IMR-90 (cell line): ENCODE data around the gene NGEF. TPM values are rescaled to one million over a fixed set of nuclear protein-coding genes. Genes with fewer than 3 reads are reported as not detected.

Source experiments
- ATAC-seq: fragments of 200-7000 bp; cut with Tn5 transposase; 2 replicates; pipeline ENCODE4 v1.9.1; 2020; ENCODE audit warnings: low read depth, mild to moderate bottlenecking, moderate library complexity
- BruUV-seq: library from RNA; stranded (reverse); fragments of 400-500 nt; replicated peaks from 2 replicates; lab custom pipeline; 2021; lab: Mats Ljungman, UMichigan
- CTCF ChIA-PET: fragments of 300-600 bp; formaldehyde crosslinking; extraction: SDS; loops from one replicate; lab custom pipeline; 2021; ENCODE audit warnings: antibody characterized with exemption; lab: Yijun Ruan, JAX
- POLR2A ChIA-PET: fragments of 300-600 bp; sonication (Branson Sonifier 250); formaldehyde crosslinking; loops from one replicate; lab custom pipeline; 2022; ENCODE audit warnings: antibody characterized with exemption; ENCODE audit not compliant: unreplicated experiment; lab: Charles Lee
- DNase-seq: peaks from one replicate; pipeline ENCODE4 v3.0.0; 2013
- H2AFZ ChIP-seq: replicated peaks from 2 replicates; pipeline ENCODE3; 2013; ENCODE audit warnings: low read length, mild to moderate bottlenecking; ENCODE audit not compliant: poor library complexity
- H2AK5ac ChIP-seq: 2 replicates; pipeline ENCODE4 v1.6.1; 2013; ENCODE audit warnings: low read depth, low read length, inconsistent platforms
- H2AK9ac ChIP-seq: replicated peaks from 2 replicates; pipeline ENCODE3; 2013; ENCODE audit warnings: mild to moderate bottlenecking, low read depth, low read length, moderate library complexity; ENCODE audit not compliant: poor library complexity
- H2BK120ac ChIP-seq: 2 replicates; pipeline ENCODE4 v1.6.1; 2013; ENCODE audit warnings: low read depth, low read length, inconsistent platforms
- H2BK15ac ChIP-seq: 3 replicates; pipeline ENCODE4 v1.6.1; 2013; ENCODE audit warnings: low read depth, low read length, inconsistent platforms
- H2BK20ac ChIP-seq: 2 replicates; pipeline ENCODE4 v1.6.1; 2013; ENCODE audit warnings: low read depth, mild to moderate bottlenecking, inconsistent platforms, low read length, moderate library complexity
- H2BK5ac ChIP-seq: 2 replicates; pipeline ENCODE4 v1.6.1; 2013; ENCODE audit warnings: mild to moderate bottlenecking, low read depth, low read length, inconsistent platforms; ENCODE audit not compliant: poor library complexity, severe bottlenecking
- H3K14ac ChIP-seq: replicated peaks from 2 replicates; pipeline ENCODE4 v1.6.1; 2013; ENCODE audit warnings: low read depth, low read length, inconsistent platforms
- H3K18ac ChIP-seq: 2 replicates; pipeline ENCODE4 v1.6.1; 2013; ENCODE audit warnings: low read depth, low read length, control low read depth
- H3K23ac ChIP-seq: 2 replicates; pipeline ENCODE4 v1.6.1; 2013; ENCODE audit warnings: low read depth, low read length, inconsistent platforms
- H3K27ac ChIP-seq: 2 replicates; pipeline ENCODE4 v1.5.1; 2013; ENCODE audit warnings: mild to moderate bottlenecking, control low read depth, low read length; ENCODE audit not compliant: insufficient read depth
- H3K27me3 ChIP-seq: 2 replicates; pipeline ENCODE4 v1.6.1; 2013; ENCODE audit warnings: low read length; ENCODE audit not compliant: control insufficient read depth, insufficient read depth
- H3K36me3 ChIP-seq: 2 replicates; pipeline ENCODE4 v1.6.1; 2013; ENCODE audit warnings: low read length, mixed read lengths; ENCODE audit not compliant: control insufficient read depth, insufficient read depth
- H3K4ac ChIP-seq: 2 replicates; pipeline ENCODE4 v1.6.1; 2013; ENCODE audit warnings: low read depth, low read length, inconsistent platforms
- H3K4me1 ChIP-seq: 2 replicates; pipeline ENCODE4 v1.6.1; 2013; ENCODE audit warnings: low read length, mixed read lengths; ENCODE audit not compliant: control insufficient read depth, insufficient read depth
- H3K4me2 ChIP-seq: 2 replicates; pipeline ENCODE4 v1.6.1; 2013; ENCODE audit warnings: low read depth, mild to moderate bottlenecking, control low read depth, low read length, moderate library complexity
- H3K4me3 ChIP-seq: 2 replicates; pipeline ENCODE4 v1.5.1; 2013; ENCODE audit warnings: low read depth, mild to moderate bottlenecking, control low read depth, low read length, moderate library complexity; ENCODE audit not compliant: insufficient read depth
- H3K56ac ChIP-seq: 2 replicates; pipeline ENCODE4 v1.6.1; 2013; ENCODE audit warnings: low read length, inconsistent platforms; ENCODE audit not compliant: insufficient read depth; ENCODE audit errors: extremely low read depth
- H3K79me1 ChIP-seq, 2 experiments: 2 replicates each; pipeline ENCODE4 v1.6.1; 2013; ENCODE audit warnings: low read length in 2 of 2, inconsistent platforms in 1 of 2, low read depth in 1 of 2
- H3K9ac ChIP-seq: 2 replicates; pipeline ENCODE4 v1.6.1; 2013; ENCODE audit warnings: low read depth, low read length, control low read depth
- H3K9me1 ChIP-seq: 2 replicates; pipeline ENCODE4 v1.6.1; 2013; ENCODE audit warnings: low read length, inconsistent platforms; ENCODE audit not compliant: insufficient read depth
- H3K9me3 ChIP-seq: 2 replicates; pipeline ENCODE4 v1.6.1; 2013; ENCODE audit warnings: low read length; ENCODE audit not compliant: control insufficient read depth, insufficient read depth
- H4K20me1 ChIP-seq: 2 replicates; pipeline ENCODE4 v1.6.1; 2013; ENCODE audit warnings: low read length, inconsistent platforms; ENCODE audit not compliant: insufficient read depth
- H4K5ac ChIP-seq: 2 replicates; pipeline ENCODE4 v1.6.1; 2013; ENCODE audit warnings: mild to moderate bottlenecking, low read depth, low read length, control low read depth
- H4K8ac ChIP-seq, 2 experiments: 2 replicates each; pipeline ENCODE4 v1.6.1; 2013; ENCODE audit warnings: low read depth in 2 of 2, low read length in 2 of 2, control low read depth in 1 of 2, inconsistent platforms in 1 of 2
- H4K91ac ChIP-seq: 2 replicates; pipeline ENCODE4 v1.6.1; 2013; ENCODE audit warnings: low read depth, low read length, inconsistent platforms; ENCODE audit not compliant: insufficient read depth
- BHLHE40 ChIP-seq: fragments of 150-350 bp; IDR thresholded peaks from 2 replicates; pipeline ENCODE4 v1.6.1; 2016; ENCODE audit warnings: mild to moderate bottlenecking, low read depth, low read length
- CEBPB ChIP-seq: IDR thresholded peaks from 2 replicates; pipeline ENCODE4 v1.6.1; 2012; ENCODE audit warnings: low read depth, low read length, improper control_type of control experiment
- CHD1 ChIP-seq: IDR thresholded peaks from 2 replicates; pipeline ENCODE4 v1.6.1; 2012; ENCODE audit warnings: low read depth, low read length, improper control_type of control experiment
- FOS ChIP-seq: fragments of 150-350 bp; IDR thresholded peaks from 2 replicates; pipeline ENCODE4 v1.6.1; 2016; ENCODE audit warnings: low read depth, low read length
- MAFK ChIP-seq: IDR thresholded peaks from 2 replicates; pipeline ENCODE4 v1.6.1; 2012; ENCODE audit warnings: low read depth, low read length, improper control_type of control experiment
- MAZ ChIP-seq: IDR thresholded peaks from 2 replicates; pipeline ENCODE4 v1.6.1; 2012; ENCODE audit warnings: low read depth, mild to moderate bottlenecking, low read length, improper control_type of control experiment, moderate library complexity, borderline replicate concordance
- MXI1 ChIP-seq: IDR thresholded peaks from 2 replicates; pipeline ENCODE4 v1.6.1; 2012; ENCODE audit warnings: low read depth, mild to moderate bottlenecking, low read length, moderate library complexity, borderline replicate concordance
- NFE2L2 ChIP-seq: fragments of 150-350 bp; IDR thresholded peaks from 2 replicates; pipeline ENCODE4 v1.6.1; 2016; ENCODE audit warnings: low read depth, mild to moderate bottlenecking, low read length
- POLR2A ChIP-seq: IDR thresholded peaks from 2 replicates; pipeline ENCODE4 v1.6.1; 2012; ENCODE audit warnings: mild to moderate bottlenecking, low read depth, low read length
- RAD21 ChIP-seq: IDR thresholded peaks from 2 replicates; pipeline ENCODE4 v1.6.1; 2012; ENCODE audit warnings: low read length, improper control_type of control experiment
- RCOR1 ChIP-seq: IDR thresholded peaks from 2 replicates; pipeline ENCODE4 v1.6.1; 2012; ENCODE audit warnings: mild to moderate bottlenecking, low read length, improper control_type of control experiment; ENCODE audit not compliant: insufficient replicate concordance
- RFX5 ChIP-seq: IDR thresholded peaks from 2 replicates; pipeline ENCODE4 v1.8.0; 2012; ENCODE audit warnings: low read depth, mild to moderate bottlenecking, low read length, moderate library complexity
- whole genome bisulfite sequencing, 2 experiments: methylation state at CpG; one replicate each; pipeline versions ENCODE4 v1.1.5 to v1.1.7; 2013; ENCODE audit warnings: missing lambda C conversion rate in 2 of 2; ENCODE audit not compliant: insufficient read length in 1 of 2; ENCODE audit errors: extremely low coverage in 2 of 2; 5-methylcytosine and 5-hydroxymethylcytosine counted together
- dilution Hi-C: fragments of 300-500 bp; cut with HindIII; formaldehyde crosslinking; loops from one replicate; pipeline ENCODE4 v1.14.3; 2018; ENCODE audit warnings: low sequenced_read_pairs; ENCODE audit not compliant: unreplicated experiment
- in situ Hi-C: fragments of 300-500 bp; cut with MboI; formaldehyde crosslinking; loops from 3 replicates; pipeline ENCODE4 v1.14.3; 2019; ENCODE audit warnings: low sequenced_read_pairs, inconsistent platforms, mixed read lengths
- intact Hi-C: fragments of 100-400 bp; cut with micrococcal nuclease; formaldehyde crosslinking; loops from 2 replicates; pipeline ENCODE4 v1.10.0; 2022
- polyA plus RNA-seq, 3 experiments: library from polyadenylated mRNA; depleted of rRNA; stranded (reverse); fragments of >200 nt; gene quantifications; 2 replicates each; pipeline ENCODE4 v1.2.3, GENCODE V29; 2012; ENCODE audit warnings: low replicate concordance in 1 of 3
- total RNA-seq: library from RNA; depleted of rRNA; stranded (reverse); fragments of >200 nt; gene quantifications from 2 replicates; pipeline ENCODE4 v1.2.3, GENCODE V29; 2012
- TF ChIP-seq, protein P1 (sequence below): fragments of 150-350 bp; IDR thresholded peaks from 2 replicates; pipeline ENCODE4 v1.6.1; 2016; ENCODE audit warnings: low read depth, mild to moderate bottlenecking, low read length, moderate library complexity, borderline replicate concordance
- TF ChIP-seq, protein P2 (sequence below): fragments of 150-350 bp; IDR thresholded peaks from 2 replicates; pipeline ENCODE4 v1.6.1; 2017; ENCODE audit warnings: mild to moderate bottlenecking, antibody characterized with exemption, low read length, low read depth

Gene NGEF
- total and polyA plus RNA-seq, 2 of the 4 experiments (the other 2 are of a cell fraction), result 1.1 to 1.7 TPM

DNA sequence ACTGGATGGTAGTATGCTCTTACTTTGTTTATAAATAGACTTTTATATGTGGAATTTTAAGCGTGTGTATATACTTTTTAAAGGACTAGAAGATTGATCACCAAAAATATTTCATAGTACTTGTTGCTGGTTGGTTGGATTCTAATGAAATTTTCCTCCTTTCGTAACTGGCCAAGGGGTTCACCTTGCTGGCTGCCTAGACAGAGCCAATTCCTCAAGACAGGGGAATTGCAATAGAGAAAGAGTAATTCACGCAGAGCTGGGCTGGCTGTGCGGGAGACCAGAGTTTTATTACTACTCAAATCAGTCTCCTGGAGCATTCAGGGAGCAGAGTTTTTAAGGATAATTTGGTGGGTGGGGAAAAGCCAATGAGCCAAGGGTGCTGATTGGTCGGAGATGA lies 72.3 kb downstream of the NGEF start:
- Histone ChIP-seq H2AK9ac (no peak overlapping the region), H3K4ac (no peak overlapping the region), H2AK5ac (no peak overlapping the region), H3K36me3 (no peaks in the 10 kb centered on the region), H3K79me1 (no peaks in the 10 kb centered on the region), H4K20me1 (no peaks in the 10 kb centered on the region), H2BK15ac (no peak overlapping the region), H4K5ac (no peak overlapping the region), H2BK20ac (no peak overlapping the region), H3K23ac (no peak overlapping the region), H3K56ac (no peak overlapping the region), H3K4me3 (no peak overlapping the region), H3K14ac (no peak overlapping the region), H2BK120ac (no peak overlapping the region), H3K9me1 (no peaks in the 10 kb centered on the region), H3K27me3 (peaks cover 7% of the 10 kb centered on the region), H3K4me2 (no peak overlapping the region), H2BK5ac (no peak overlapping the region), H4K8ac (no peak overlapping the region), H4K91ac (no peak overlapping the region), H3K9ac (no peak overlapping the region), H3K18ac (no peak overlapping the region), H3K9me3 (peaks cover 2% of the 10 kb centered on the region; the same call in 1 of the 2 replicates), H3K4me1 (no peaks in the 10 kb centered on the region), H2AFZ (no peak overlapping the region), H3K27ac (no peak overlapping the region)
- 83% methylated on average over 1 of the region's 5 CpGs; no CpG with 5 or more reads in 1 of the 2 experiments for WGBS, 2 experiments
- TF ChIP-seq CHD1, result no peak
- TF ChIP-seq NFE2L2, result no peak
- no peak for TF ChIP-seq MXI1
- no peak for TF ChIP-seq BHLHE40
- TF ChIP-seq, protein P1, sequence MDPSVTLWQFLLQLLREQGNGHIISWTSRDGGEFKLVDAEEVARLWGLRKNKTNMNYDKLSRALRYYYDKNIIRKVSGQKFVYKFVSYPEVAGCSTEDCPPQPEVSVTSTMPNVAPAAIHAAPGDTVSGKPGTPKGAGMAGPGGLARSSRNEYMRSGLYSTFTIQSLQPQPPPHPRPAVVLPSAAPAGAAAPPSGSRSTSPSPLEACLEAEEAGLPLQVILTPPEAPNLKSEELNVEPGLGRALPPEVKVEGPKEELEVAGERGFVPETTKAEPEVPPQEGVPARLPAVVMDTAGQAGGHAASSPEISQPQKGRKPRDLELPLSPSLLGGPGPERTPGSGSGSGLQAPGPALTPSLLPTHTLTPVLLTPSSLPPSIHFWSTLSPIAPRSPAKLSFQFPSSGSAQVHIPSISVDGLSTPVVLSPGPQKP, result no peak
- no peak for TF ChIP-seq RCOR1
- no peak for TF ChIP-seq FOS
- TF ChIP-seq POLR2A, result no peak
- TF ChIP-seq RAD21, result no peak
- TF ChIP-seq CEBPB, result no peak
- TF ChIP-seq, protein P2, sequence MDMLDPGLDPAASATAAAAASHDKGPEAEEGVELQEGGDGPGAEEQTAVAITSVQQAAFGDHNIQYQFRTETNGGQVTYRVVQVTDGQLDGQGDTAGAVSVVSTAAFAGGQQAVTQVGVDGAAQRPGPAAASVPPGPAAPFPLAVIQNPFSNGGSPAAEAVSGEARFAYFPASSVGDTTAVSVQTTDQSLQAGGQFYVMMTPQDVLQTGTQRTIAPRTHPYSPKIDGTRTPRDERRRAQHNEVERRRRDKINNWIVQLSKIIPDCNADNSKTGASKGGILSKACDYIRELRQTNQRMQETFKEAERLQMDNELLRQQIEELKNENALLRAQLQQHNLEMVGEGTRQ, result no peak
- no peak for TF ChIP-seq RFX5
- TF ChIP-seq MAFK, result no peak
- TF ChIP-seq MAZ, result no peak
- no peak for DNase-seq
- in situ Hi-C loops (no loop called here), dilution Hi-C loops (no loop called here), intact Hi-C loops (no loop called here)
- POLR2A ChIA-PET, result no interaction called here
- CTCF ChIA-PET, result no interaction called here
- no peak for ATAC-seq
- no TSS peak for BruUV-seq
